ENCODE data around the gene ZSCAN22. TPM values are rescaled to one million over a fixed set of nuclear protein-coding genes. Genes with fewer than 3 reads are reported as not detected.

The ZSCAN22 gene
- total and polyA plus RNA-seq, 2 of the 13 experiments (the other 11 are each of a cell fraction or from before 2014, with no cell fraction given): 2.5 to 3.5 TPM

GRCh38 chr19:58305065-58305931 lies 21.5 kb upstream of the ZSCAN22 start, which contains the start of gene ERVK3-1 (continued):
- TF ChIP-seq SP140L (CRISPR knock-in tag; IDR thresholded peaks at IDR 0.05; ENCODE audit: borderline replicate concordance): peak; percentile 33; the same call in 1 of the 2 replicates
- TF ChIP-seq ISL2 (CRISPR knock-in tag; IDR thresholded peaks at IDR 0.05): peak; percentile 65; the same call in 1 of the 2 replicates
- TF ChIP-seq ZBTB34 (CRISPR knock-in tag; IDR thresholded peaks at IDR 0.05): peak; percentile 83
- TF ChIP-seq ZNF230 (CRISPR knock-in tag; IDR thresholded peaks at IDR 0.05): 0 out of 2 replicates have a peak, but pooled peaks have one; percentile 46
- no peak for TF ChIP-seq SP1 (IDR thresholded peaks at IDR 0.05)
- TF ChIP-seq SP1 (CRISPR knock-in tag; IDR thresholded peaks at IDR 0.05): 0 out of 2 replicates have a peak, but pooled peaks have one; percentile 2
- peak; percentile 71; the same call in 1 of the 2 replicates for TF ChIP-seq YEATS4 (CRISPR knock-in tag; IDR thresholded peaks at IDR 0.05; ENCODE audit: borderline replicate concordance)
- TF ChIP-seq ZBTB20 (CRISPR knock-in tag; IDR thresholded peaks at IDR 0.05; ENCODE audit: borderline replicate concordance, low read depth): 0 out of 2 replicates have a peak, but pooled peaks have one; percentile 15
- peak; percentile 59; the same call in 1 of the 2 replicates for TF ChIP-seq ZNF232 (CRISPR knock-in tag; IDR thresholded peaks at IDR 0.05; ENCODE audit: borderline replicate concordance)
- 0 out of 2 replicates have a peak, but pooled peaks have one; percentile 43 for TF ChIP-seq ZNF589 (CRISPR knock-in tag; conservative IDR thresholded peaks at IDR 0.05)
- TF ChIP-seq TFDP1 (CRISPR knock-in tag; IDR thresholded peaks at IDR 0.05; ENCODE audit: borderline replicate concordance): peak; percentile 65
- no peak for TF ChIP-seq ZC3H4 (CRISPR knock-in tag; IDR thresholded peaks at IDR 0.05; ENCODE audit: borderline replicate concordance)
- 0 out of 2 replicates have a peak, but pooled peaks have one; percentile 55 for TF ChIP-seq ZNF512 (CRISPR knock-in tag; IDR thresholded peaks at IDR 0.05)
- no peak for TF ChIP-seq ZNF343 (CRISPR knock-in tag; IDR thresholded peaks at IDR 0.05)
- TF ChIP-seq MXD1 (CRISPR knock-in tag; IDR thresholded peaks at IDR 0.05): peak; percentile 80; the same call in 1 of the 2 replicates
- peak; percentile 67; the same call in 1 of the 2 replicates for TF ChIP-seq ATF7-NPFF (CRISPR knock-in tag; IDR thresholded peaks at IDR 0.05; ENCODE audit: low read depth)
- peak; percentile 91 for TF ChIP-seq CSRNP1 (CRISPR knock-in tag; IDR thresholded peaks at IDR 0.05)
- peak; percentile 82 for TF ChIP-seq KDM5A (IDR thresholded peaks at IDR 0.05; ENCODE audit: borderline replicate concordance, low read length)
- TF ChIP-seq RXRB (CRISPR knock-in tag; IDR thresholded peaks at IDR 0.05; ENCODE audit: borderline replicate concordance): peak; percentile 65
- TF ChIP-seq KAT2B (IDR thresholded peaks at IDR 0.05; ENCODE audit: borderline replicate concordance, low read depth, low read length): no peak
- no peak for TF ChIP-seq ZNF382 (CRISPR knock-in tag; IDR thresholded peaks at IDR 0.05; ENCODE audit: borderline replicate concordance)
- TF ChIP-seq GTF2F1 (IDR thresholded peaks at IDR 0.05; ENCODE audit: low read length): 0 out of 2 replicates have a peak, but pooled peaks have one; percentile 39
